SK-MEL-5 (cell line): ENCODE data around the gene COL19A1. TPM values are rescaled to one million over a fixed set of nuclear protein-coding genes. Genes with fewer than 3 reads are reported as not detected.

Experiments used
- DNase-seq: peaks from one replicate; pipeline ENCODE4 v3.0.0-alpha.2; 2016; ENCODE audit warnings: low read depth, low spot score
- in situ Hi-C: cut with HindIII; loops from 2 replicates; pipeline ENCODE4 v1.10.0; 2016; ENCODE audit warnings: low sequenced_read_pairs, high pct_unique_total_duplicates, low pct_unique_long_range_greater_than_20kb
- small RNA-seq, 2 experiments: library from RNA; depleted of rRNA; stranded (forward); fragments of <200 nt; gene quantifications; one replicate each; pipeline ENCODE3, GENCODE V24; 2014
- total RNA-seq: library from RNA; depleted of rRNA; stranded (reverse); fragments of >200 nt; shearing (Covaris generic); gene quantifications from 2 replicates; pipeline ENCODE4 v1.2.3, GENCODE V29; 2014; rRNA removed

Gene COL19A1
- total RNA-seq, 1 experiment from 2014 or later, result 41.7 TPM

DNA sequence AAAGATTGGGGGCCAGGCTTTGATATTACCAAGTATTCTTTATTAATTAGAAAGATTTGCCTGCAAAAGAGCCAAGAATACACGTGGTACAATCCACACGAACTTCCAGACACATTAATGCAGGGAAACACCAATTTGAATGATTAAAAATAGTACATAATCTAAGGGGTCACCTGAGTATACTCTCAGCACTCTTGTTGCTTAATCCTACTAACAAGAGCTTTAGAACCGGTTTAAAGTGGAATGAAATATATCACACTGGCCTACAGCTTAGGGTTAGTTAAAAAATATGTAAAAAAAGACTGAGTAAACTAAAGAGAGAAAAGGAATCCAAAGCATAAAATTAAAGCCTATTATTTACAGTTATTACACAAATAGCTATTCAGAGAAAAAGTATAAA is 387.6 kb downstream of the COL19A1 start:
- no peak for DNase-seq
- in situ Hi-C loops, result no loop called here

DNA sequence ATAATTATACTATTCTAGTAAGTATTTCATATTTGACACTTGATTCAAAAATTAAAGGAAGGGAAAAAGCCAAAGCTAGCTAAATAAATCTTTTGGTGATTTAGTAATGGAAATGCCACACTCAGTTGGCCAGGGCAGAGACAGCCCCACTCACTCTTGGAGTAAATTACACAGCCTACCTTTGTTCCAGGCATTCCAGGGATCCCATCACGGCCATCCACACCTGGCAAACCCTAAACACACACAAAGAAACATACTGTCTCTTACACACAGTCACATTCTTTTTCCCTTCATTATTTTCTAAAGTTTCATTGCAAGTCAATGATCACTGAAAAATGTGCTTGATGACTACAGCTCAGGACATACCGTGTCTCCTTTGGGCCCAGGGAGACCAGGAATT is 388.4 kb downstream of the COL19A1 start:
- in situ Hi-C loops, result no loop called here
- no peak for DNase-seq

GRCh38 chr6:70257768-70258273 is 391.5 kb downstream of the COL19A1 start:
- no peak for DNase-seq
- in situ Hi-C loops, result no loop called here

DNA sequence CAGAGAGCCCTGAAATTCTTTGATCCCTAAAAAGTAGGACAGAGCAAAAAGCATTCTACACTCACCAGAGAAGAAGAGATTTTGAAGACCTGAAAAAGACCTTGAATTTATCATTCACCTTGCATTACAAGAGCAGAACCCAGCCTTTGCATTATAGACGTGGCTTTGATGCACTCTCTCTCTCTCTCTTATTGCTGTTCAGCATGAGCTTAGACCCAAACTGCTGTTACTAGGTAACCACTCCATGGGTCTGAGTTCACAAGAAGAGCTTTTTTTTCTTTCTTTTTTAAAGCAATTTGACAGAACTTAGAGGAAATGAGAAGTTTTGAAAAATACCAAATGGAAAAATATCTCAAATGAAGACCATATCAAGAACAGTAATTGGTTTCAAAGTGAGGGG is 392.1 kb downstream of the COL19A1 start:
- no peak for DNase-seq
- in situ Hi-C loops, result no loop called here

Small RNA genes lying within 50 kb of the gene (small RNA-seq; reads per million reads assigned to genes)
- 0 reads per million in 2 experiments for gene RPL37P15

Other genes with a start within 250 kb of the COL19A1 start
- gene LMBRD1, start 69.5 kb upstream of the COL19A1 start, total RNA-seq, result 38.6 and 42.3 TPM in 2 replicates